ENCODE measurements around the gene MGARP.
"Not testable (repeated sequence)": the region's sequence is repeated elsewhere in the genome, so short reads cannot be mapped to it uniquely, and the experiment has no call there.

Gene MGARP

GRCh38 chr4:139278912-139279759 is 889 bp downstream of the MGARP start:
- in situ Hi-C loops (cut with HindIII; ENCODE audit: low pct_unique_long_range_greater_than_20kb, low sequenced_read_pairs) = no loop called here
- no peak for DNase-seq (ENCODE audit: low read depth in 1 of 2, low spot score in 1 of 2)

GRCh38 chr4:139278485-139278884 is 1.5 kb downstream of the MGARP start:
- no peak for TF ChIP-seq JUND (IDR thresholded peaks at IDR 0.05; ENCODE audit: low read depth)
- in situ Hi-C loops (cut with HindIII; ENCODE audit: low pct_unique_long_range_greater_than_20kb, low sequenced_read_pairs) = no loop called here

More at GRCh38 chr4:139278912-139279759, 889 bp downstream of the MGARP start:
- TF ChIP-seq JUND (IDR thresholded peaks at IDR 0.05; ENCODE audit: low read depth) = no peak

GRCh38 chr4:139275281-139275735 is 4.7 kb downstream of the MGARP start:
- DNase-seq (ENCODE audit: low read depth in 1 of 2, low spot score in 1 of 2) = no peak
- in situ Hi-C loops (cut with HindIII; ENCODE audit: low pct_unique_long_range_greater_than_20kb, low sequenced_read_pairs) = no loop called here
- no peak for TF ChIP-seq JUND (IDR thresholded peaks at IDR 0.05; ENCODE audit: low read depth)

More at GRCh38 chr4:139278485-139278884, 1.5 kb downstream of the MGARP start:
- DNase-seq (ENCODE audit: low read depth in 1 of 2, low spot score in 1 of 2) = no peak

GRCh38 chr4:139274790-139275189 is 5.2 kb downstream of the MGARP start:
- in situ Hi-C loops (cut with HindIII; ENCODE audit: low pct_unique_long_range_greater_than_20kb, low sequenced_read_pairs) = no loop called here
- no peak for DNase-seq (ENCODE audit: low read depth in 1 of 2, low spot score in 1 of 2)
- no peak for TF ChIP-seq JUND (IDR thresholded peaks at IDR 0.05; ENCODE audit: low read depth)

- no peak for TF ChIP-seq JUND (IDR thresholded peaks at IDR 0.05; ENCODE audit: low read depth)
- DNase-seq (ENCODE audit: low read depth in 1 of 2, low spot score in 1 of 2) = no peak
- in situ Hi-C loops (cut with HindIII; ENCODE audit: low pct_unique_long_range_greater_than_20kb, low sequenced_read_pairs) = no loop called here
Observed at GRCh38 chr4:139273835-139274234, 6.2 kb downstream of the MGARP start.

GRCh38 chr4:139267301-139267700 is 12.7 kb downstream of the MGARP start:
- TF ChIP-seq JUND (IDR thresholded peaks at IDR 0.05; ENCODE audit: low read depth) = no peak
- in situ Hi-C loops (cut with HindIII; ENCODE audit: low pct_unique_long_range_greater_than_20kb, low sequenced_read_pairs) = no loop called here
- DNase-seq (ENCODE audit: low read depth in 1 of 2, low spot score in 1 of 2) = no peak

- TF ChIP-seq JUND (IDR thresholded peaks at IDR 0.05; ENCODE audit: low read depth) = no peak
- in situ Hi-C loops (cut with HindIII; ENCODE audit: low pct_unique_long_range_greater_than_20kb, low sequenced_read_pairs) = no loop called here
- no peak for DNase-seq (ENCODE audit: low read depth in 1 of 2, low spot score in 1 of 2)
Observed at GRCh38 chr4:139266583-139267257, 13.3 kb downstream of the MGARP start.

DNA sequence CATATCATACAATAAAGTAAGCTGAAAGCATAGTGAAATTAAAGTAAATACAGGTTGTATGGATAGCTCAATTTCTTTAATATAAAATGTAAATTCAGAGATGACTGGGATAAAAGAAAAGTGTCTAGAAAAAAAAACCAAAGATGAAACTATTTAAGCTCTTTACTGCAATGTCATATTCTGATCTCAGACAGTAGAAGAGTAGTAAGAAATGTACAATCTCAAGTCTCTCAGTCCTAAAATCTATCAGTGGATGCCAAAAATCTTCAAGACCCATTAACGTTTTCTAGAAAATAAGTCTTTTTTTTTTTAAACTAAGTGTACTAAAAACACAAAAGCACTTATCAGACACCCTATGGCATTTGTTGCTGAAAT is 13.8 kb downstream of the MGARP start:
- no peak for DNase-seq (ENCODE audit: low read depth in 1 of 2, low spot score in 1 of 2)
- in situ Hi-C loops (cut with HindIII; ENCODE audit: low pct_unique_long_range_greater_than_20kb, low sequenced_read_pairs) = no loop called here
- no peak for TF ChIP-seq JUND (IDR thresholded peaks at IDR 0.05; ENCODE audit: low read depth)

DNA sequence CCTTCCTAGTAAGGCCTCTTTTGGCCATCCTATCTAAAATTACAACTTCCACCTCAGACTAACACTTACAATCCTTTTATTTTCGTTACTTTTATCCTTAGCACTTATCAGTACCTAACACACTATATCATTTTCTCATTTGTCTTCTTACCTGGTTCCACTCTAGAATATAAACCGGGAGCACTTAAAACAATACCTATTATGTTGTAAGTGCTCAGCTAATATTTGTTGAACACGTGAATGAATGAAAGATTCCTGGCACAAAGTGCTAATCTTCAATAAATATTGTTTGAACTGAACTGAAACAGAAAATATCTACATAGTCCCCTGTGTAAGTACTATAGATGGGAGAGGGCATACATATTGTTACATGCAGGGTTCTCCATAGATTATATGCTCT is 14.4 kb downstream of the MGARP start:
- no peak for TF ChIP-seq JUND (IDR thresholded peaks at IDR 0.05; ENCODE audit: low read depth)
- DNase-seq (ENCODE audit: low read depth in 1 of 2, low spot score in 1 of 2) = no peak
- in situ Hi-C loops (cut with HindIII; ENCODE audit: low pct_unique_long_range_greater_than_20kb, low sequenced_read_pairs) = no loop called here

- DNase-seq (ENCODE audit: low read depth in 1 of 2, low spot score in 1 of 2) = no peak
- no peak for TF ChIP-seq JUND (IDR thresholded peaks at IDR 0.05; ENCODE audit: low read depth)
- in situ Hi-C loops (cut with HindIII; ENCODE audit: low pct_unique_long_range_greater_than_20kb, low sequenced_read_pairs) = no loop called here
Observed at GRCh38 chr4:139256349-139256748, 23.7 kb downstream of the MGARP start.

- DNase-seq (ENCODE audit: low read depth in 1 of 2, low spot score in 1 of 2); in situ Hi-C loops (cut with HindIII; ENCODE audit: low pct_unique_long_range_greater_than_20kb, low sequenced_read_pairs): not testable (repeated sequence)
Observed at GRCh38 chr4:139255581-139255980, 24.4 kb downstream of the MGARP start.

- no peak for TF ChIP-seq JUND (IDR thresholded peaks at IDR 0.05; ENCODE audit: low read depth)
- in situ Hi-C loops (cut with HindIII; ENCODE audit: low pct_unique_long_range_greater_than_20kb, low sequenced_read_pairs) = no loop called here
Observed at GRCh38 chr4:139253713-139254112, 26.3 kb downstream of the MGARP start.

DNA sequence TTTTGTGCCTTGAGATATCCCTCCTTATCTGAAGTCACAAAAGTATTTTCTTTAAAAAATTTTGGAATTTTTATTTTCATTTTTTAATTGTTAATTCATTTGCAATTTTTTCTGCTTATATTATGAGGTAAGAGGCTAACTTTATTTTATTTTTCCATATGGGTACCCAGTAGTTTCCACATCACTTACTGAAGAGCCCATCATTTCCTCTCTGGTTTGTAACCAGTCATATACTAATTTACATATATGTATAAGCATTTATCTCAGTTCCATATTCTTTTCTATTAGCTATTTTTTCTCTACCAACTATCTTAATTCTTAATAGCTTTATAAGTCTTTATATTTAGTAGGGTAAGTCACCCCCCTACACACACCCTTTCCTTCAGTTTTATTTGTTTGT is 27.0 kb downstream of the MGARP start:
- no peak for TF ChIP-seq JUND (IDR thresholded peaks at IDR 0.05; ENCODE audit: low read depth)
- no peak for DNase-seq (ENCODE audit: low read depth in 1 of 2, low spot score in 1 of 2)
- in situ Hi-C loops (cut with HindIII; ENCODE audit: low pct_unique_long_range_greater_than_20kb, low sequenced_read_pairs) = no loop called here

More at GRCh38 chr4:139253713-139254112, 26.3 kb downstream of the MGARP start:
- DNase-seq (ENCODE audit: low read depth in 1 of 2, low spot score in 1 of 2) = no peak
